ENCODE results near the gene RAPGEF2. TPM values are rescaled to one million over a fixed set of nuclear protein-coding genes. Genes with fewer than 3 reads are reported as not detected.
A peak's percentile ranks its signal among the peaks of the same experiment; 100 is the strongest.

RAPGEF2 gene
- total and polyA plus RNA-seq, 2 of the 8 experiments (the other 6 are each of a cell fraction or from before 2014, with no cell fraction given): 24.4 to 48.6 TPM

- no peak for DNase-seq (ENCODE audit: low read depth in 1 of 2, low spot score in 2 of 2)
- Histone ChIP-seq H4K5ac (ENCODE audit: insufficient read length, low read depth, low read length) (no peak overlapping the region), H3K56ac (replicated peaks; ENCODE audit: insufficient read length, low read depth, low read length) (no peak overlapping the region), H3K18ac (ENCODE audit: extremely low read depth, low read length) (no peak overlapping the region), H3K9ac (replicated peaks in 1 of 4; ENCODE audit: extremely low read depth in 1 of 4, low read depth in 3 of 4, low read length in 3 of 4) (no peak overlapping the region), H3K36me3 (ENCODE audit: control insufficient read depth in 2 of 4, insufficient read depth in 4 of 4, low read length in 3 of 4) (no peaks in the 10 kb centered on the region), H2BK15ac (ENCODE audit: low read length) (no peak overlapping the region), H2AK5ac (ENCODE audit: low read depth, low read length) (no peak overlapping the region), H3K4ac (replicated peaks; ENCODE audit: insufficient read length, low read depth, low read length) (no peak overlapping the region), H3K4me3 (ENCODE audit: extremely low read depth in 1 of 4, insufficient read depth in 2 of 4, low read depth in 3 of 4, low read length in 4 of 4) (no peak overlapping the region), H2BK5ac (ENCODE audit: low read depth, low read length) (no peak overlapping the region), H2BK120ac (replicated peaks; ENCODE audit: low read depth, low read length) (no peak overlapping the region), H3K9me3 (ENCODE audit: insufficient read depth in 2 of 2, low read depth in 1 of 2, low read length in 1 of 2) (no peaks in the 10 kb centered on the region), H3K14ac (ENCODE audit: insufficient read length) (no peak overlapping the region), H2BK20ac (ENCODE audit: low read length) (no peak overlapping the region), H4K20me1 (replicated peaks in 1 of 2; ENCODE audit: control insufficient read depth in 1 of 2, insufficient read depth in 2 of 2, low read length in 2 of 2) (peaks cover 2% of the 10 kb centered on the region in 2 experiments), H3K4me1 (replicated peaks in 1 of 4; ENCODE audit: control insufficient read depth in 3 of 4, insufficient read depth in 4 of 4, low read length in 3 of 4) (peaks cover 0 to 2% (median 0%) of the 10 kb centered on the region in 4 experiments; a peak in 1 of 7 replicates), H3K23me2 (ENCODE audit: low read depth, low read length) (no peaks in the 10 kb centered on the region), H3K4me2 (ENCODE audit: insufficient read depth in 1 of 2, low read depth in 2 of 2, low read length in 2 of 2) (no peak overlapping the region), H3K23ac (ENCODE audit: insufficient read length) (no peak overlapping the region), H3K27me3 (replicated peaks in 1 of 4; ENCODE audit: control insufficient read depth in 3 of 4, extremely low read depth in 1 of 4, insufficient read depth in 3 of 4, low read length in 3 of 4) (no peaks in the 10 kb centered on the region), H4K8ac (ENCODE audit: extremely low read depth, insufficient read depth, low read length) (no peak overlapping the region), H2AFZ (ENCODE audit: low read length) (no peak overlapping the region), H3K27ac (ENCODE audit: low read depth, low read length) (no peak overlapping the region), H4K91ac (replicated peaks; ENCODE audit: insufficient read length, low read length) (no peak overlapping the region), H2BK12ac (ENCODE audit: low read depth, low read length) (no peak overlapping the region), H3K79me2 (ENCODE audit: control insufficient read depth in 1 of 2, insufficient read depth in 2 of 2, low read length in 2 of 2) (no peaks in the 10 kb centered on the region), H3K79me1 (ENCODE audit: low read depth, low read length) (no peaks in the 10 kb centered on the region)
- POLR2A ChIA-PET (ENCODE audit: partially characterized antibody): no interaction called here
- 78% methylated on average over 4 of the region's 4 CpGs; no CpG with 5 or more reads in 1 of the 2 experiments for WGBS, 2 experiments (ENCODE audit: extremely low coverage in 1 of 2, insufficient coverage in 1 of 2, insufficient read length in 1 of 2, insufficient replicate concordance in 2 of 2, low coverage in 1 of 2, low lambda C conversion rate in 2 of 2, missing lambda C conversion rate in 1 of 2)
- CTCF ChIA-PET (ENCODE audit: partially characterized antibody): interaction anchor here (0.6 to 1.6 kb wide), 9 partner anchors 10 to 665 kb away, joined by 3 to 8 read pairs (median 5); no protein-coding TSS in a partner anchor
- FAIRE-seq: peak; percentile 32
- TF ChIP-seq ATF3 (IDR thresholded peaks at IDR 0.05; ENCODE audit: insufficient read depth, low read depth, low read length) (no peak), RFX5 (IDR thresholded peaks at IDR 0.05; ENCODE audit: borderline replicate concordance, low read depth, low read length) (no peak), RXRA (IDR thresholded peaks at IDR 0.05; ENCODE audit: insufficient read depth, low read depth, low read length) (no peak), HDAC2 (IDR thresholded peaks at IDR 0.05; ENCODE audit: borderline replicate concordance in 1 of 2, low read depth in 2 of 2, low read length in 2 of 2) (no peak), POU5F1 (IDR thresholded peaks at IDR 0.05; ENCODE audit: low read depth, low read length) (no peak), CTCF (IDR thresholded peaks at IDR 0.05; ENCODE audit: control extremely low read depth in 1 of 3, insufficient read depth in 1 of 3, low read depth in 1 of 3, low read length in 3 of 3) (peak in 1 of 3 experiments; percentile 48; a peak in 1 of 4 replicates), RAD21 (IDR thresholded peaks at IDR 0.05 in 1 of 2, conservative IDR thresholded peaks at IDR 0.05 in 1 of 2; ENCODE audit: low read depth in 2 of 2, low read length in 2 of 2) (peak; percentile 17 to 36; a peak in 2 of 4 replicates), HDAC6 (IDR thresholded peaks at IDR 0.05; ENCODE audit: low read depth, low read length) (no peak)
These were observed 189.4 kb downstream of the RAPGEF2 start for GRCh38 chr4:159292137-159292896.

Data from H1 (cell line).